CD4-positive, alpha-beta T cell treated with Interleukin-2 at 100 ng/mL for 4 hours (primary cell): ENCODE results near the gene KIAA0930.

Experiments used
- DNase-seq: peaks from one replicate; pipeline ENCODE4 v3.0.0-alpha.2; 2020; ENCODE audit warnings: low spot score

The KIAA0930 gene

DNA sequence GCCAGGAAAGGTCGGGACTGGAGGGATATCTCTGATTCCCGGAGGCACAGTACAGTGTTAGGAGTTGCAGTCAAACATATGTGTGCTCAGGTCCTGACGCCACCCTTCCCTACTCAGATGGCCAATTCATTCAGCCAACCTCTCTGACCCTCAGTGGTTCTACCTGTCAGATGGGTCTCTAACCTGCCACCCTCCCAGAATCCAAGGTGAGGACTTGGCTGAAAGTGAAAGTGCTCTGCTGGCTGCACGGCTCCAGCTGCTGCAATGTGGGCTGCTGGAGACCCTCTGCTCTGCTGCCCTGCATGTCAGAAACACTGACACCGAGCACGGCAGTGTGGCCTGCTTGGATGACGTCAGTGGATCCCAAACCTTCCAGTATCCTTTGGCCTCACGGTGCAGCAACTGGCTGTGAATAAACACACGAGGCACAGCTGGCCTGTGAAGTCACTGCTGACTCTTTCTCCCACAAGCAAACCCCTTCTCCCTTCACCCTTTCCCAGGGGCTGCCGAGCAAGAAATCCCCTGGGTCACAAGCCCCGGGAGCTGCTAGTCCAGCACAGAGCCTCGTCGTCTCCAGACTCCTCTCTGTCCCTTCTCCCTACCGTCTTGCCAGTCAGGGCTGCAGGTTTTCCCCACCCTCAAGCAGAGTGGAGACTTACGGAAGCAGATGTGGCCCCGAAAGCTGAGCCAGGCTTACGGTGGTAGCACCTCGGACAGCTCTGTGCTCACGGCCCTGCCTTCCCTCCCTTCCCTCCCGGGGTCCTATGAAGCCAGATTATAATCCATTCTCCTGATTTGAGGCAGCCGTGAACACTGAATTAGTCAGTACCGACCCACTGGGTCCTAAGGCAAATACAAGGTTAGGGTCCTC is 24.3 kb downstream of the KIAA0930 start:
- DNase-seq, result no peak

DNA sequence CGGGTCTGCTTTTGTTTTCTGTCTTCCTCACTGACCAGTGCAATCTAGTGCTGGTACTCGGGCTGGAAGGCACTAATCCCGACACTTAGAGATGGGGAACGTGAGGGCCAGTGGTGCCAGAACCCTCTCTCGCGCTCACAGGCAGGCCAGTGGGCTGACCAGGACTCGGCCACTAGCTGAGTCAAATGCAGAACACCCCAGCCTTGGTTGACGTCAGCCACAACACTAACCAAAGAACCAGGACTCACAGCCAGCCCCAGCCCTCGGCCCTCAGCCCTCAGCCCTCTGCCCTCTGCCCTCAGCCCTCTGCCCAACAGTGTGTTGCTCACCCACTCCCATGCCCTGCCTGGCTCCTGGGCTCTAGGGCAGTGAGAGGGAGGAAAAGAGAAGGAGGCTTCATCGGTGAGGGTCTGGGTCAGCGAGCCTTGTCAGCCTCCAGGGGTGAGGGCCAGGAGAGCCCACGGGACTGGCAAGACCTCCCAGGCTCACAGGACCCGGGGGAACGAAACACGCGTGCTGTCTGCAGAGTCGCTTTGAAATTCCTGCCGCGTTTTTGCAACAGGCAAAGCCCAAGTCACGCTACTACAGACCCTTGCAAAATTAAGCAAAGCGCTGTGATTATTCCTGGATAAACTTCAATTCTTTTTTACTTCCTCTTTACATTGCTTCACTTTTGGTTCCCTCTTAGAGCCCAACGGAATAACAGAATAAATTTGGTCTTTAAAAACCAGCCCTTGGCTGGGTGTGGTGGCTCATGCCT is 27.5 kb downstream of the KIAA0930 start:
- no peak for DNase-seq

DNA sequence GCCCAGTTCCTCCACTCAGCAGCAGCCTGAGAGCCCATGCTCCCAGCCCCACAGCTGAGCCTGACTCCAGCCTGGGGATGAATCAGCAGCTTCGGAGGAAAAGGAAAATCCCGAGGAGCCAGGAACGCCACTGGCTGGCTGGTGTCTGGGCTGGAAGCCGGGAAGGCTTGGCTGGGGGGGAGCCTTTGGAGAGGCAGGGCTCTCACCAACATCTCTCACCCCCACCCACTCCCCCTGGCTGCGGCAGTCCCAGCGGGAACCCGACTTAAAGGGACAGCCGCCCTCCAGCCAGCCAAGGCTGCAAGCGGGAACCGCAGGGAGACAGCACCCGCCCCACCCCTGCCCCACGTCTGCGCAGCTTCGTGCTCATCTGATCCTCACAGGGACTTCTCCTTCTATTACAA is 28.4 kb downstream of the KIAA0930 start:
- no peak for DNase-seq

DNA sequence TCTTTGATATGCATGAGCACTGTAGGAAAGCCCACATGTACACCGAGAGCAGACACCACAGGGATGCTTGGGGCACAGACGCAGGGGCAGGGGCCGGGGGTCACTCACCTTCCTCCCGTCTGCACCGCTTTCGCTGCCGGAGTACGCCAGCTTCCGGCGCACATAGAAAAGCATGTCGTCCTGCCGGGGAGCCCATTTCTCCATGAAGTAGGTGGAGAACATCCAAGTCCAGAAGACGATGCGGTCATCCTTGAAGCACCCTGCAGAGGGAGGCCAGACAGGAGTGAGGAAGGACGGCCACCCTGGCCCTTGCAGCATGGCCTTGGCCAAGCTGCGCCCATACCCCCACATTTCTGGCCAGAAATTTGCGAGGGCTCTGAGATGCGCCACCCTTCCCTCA is 28.8 kb downstream of the KIAA0930 start:
- DNase-seq, result no peak

DNA sequence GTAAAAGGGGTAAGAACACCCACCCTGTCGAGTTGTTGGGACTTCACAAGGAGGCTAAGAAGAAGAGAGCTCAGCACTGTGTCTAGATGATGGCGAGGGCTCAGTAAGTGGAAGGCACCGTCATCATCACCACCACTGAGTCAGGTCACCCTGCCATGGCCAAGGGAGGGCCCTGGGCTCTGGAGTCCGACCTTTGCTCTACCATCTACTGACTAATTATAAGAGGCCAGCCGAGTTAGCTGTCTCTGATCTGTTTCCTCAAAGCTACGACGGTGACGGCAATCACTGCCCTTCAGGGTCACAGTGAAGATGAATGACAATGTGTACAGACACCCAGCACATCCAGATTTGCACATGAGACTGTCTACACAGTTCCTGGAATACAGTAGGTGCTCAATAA is 29.3 kb downstream of the KIAA0930 start:
- DNase-seq, result no peak

DNA sequence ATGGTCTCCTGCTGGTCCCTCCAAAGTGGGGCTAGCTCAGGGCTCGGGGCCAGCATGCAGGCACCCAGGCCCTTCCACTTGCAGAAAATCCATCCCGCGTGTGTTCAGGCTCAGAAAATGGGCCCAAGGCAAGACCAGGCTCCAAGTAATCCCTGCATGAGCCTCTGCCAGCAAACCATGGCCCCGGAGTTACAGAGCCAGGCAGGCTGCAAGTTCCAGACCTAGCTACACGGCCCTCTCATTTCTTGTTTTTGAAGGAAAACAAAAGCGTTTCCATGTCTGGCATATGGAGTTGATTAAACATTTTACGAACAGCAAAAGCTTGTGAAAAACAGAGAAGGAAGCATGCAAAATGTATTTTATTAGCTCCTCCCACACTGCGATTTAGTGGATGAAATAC is 29.7 kb downstream of the KIAA0930 start:
- DNase-seq, result no peak

DNA sequence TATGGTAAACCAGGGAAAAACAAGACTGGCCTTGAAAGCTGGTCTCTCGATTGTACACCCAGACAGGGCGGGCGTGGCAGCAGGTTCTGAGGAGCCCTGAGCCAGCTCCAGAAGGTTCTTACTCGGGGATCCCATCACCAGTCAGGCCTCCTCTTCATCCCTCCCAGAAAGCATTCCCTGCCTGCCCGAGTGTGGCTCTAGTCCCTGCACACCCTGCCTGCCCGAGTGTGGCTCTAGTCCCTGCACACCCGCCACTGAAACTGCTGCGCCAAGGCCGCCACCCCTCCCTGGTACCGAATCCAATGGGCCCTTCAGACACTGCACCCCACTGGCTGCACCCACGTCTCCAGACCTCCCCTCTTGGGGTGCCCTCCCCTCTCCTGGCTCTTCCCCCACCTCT is 30.1 kb downstream of the KIAA0930 start:
- no peak for DNase-seq

DNA sequence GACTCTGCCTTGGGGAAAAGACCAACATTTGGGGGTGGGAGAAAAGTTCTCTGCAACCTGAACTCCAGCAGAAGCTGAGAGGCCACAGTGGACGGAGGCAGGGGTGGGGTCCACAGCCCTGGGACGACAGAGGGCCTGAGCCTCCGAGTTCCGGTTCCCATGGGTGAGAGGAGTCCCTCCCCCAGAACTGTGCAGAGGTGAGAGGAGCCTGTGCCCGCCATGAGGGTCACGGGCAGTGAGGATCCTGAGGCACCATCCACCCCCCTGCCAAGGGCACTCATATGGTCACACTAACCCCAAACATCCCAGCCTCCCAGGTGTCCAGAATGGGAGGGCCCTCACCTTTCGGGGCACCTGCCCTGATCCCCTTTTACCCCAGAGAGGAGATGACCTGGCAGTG is 30.5 kb downstream of the KIAA0930 start:
- no peak for DNase-seq

DNA sequence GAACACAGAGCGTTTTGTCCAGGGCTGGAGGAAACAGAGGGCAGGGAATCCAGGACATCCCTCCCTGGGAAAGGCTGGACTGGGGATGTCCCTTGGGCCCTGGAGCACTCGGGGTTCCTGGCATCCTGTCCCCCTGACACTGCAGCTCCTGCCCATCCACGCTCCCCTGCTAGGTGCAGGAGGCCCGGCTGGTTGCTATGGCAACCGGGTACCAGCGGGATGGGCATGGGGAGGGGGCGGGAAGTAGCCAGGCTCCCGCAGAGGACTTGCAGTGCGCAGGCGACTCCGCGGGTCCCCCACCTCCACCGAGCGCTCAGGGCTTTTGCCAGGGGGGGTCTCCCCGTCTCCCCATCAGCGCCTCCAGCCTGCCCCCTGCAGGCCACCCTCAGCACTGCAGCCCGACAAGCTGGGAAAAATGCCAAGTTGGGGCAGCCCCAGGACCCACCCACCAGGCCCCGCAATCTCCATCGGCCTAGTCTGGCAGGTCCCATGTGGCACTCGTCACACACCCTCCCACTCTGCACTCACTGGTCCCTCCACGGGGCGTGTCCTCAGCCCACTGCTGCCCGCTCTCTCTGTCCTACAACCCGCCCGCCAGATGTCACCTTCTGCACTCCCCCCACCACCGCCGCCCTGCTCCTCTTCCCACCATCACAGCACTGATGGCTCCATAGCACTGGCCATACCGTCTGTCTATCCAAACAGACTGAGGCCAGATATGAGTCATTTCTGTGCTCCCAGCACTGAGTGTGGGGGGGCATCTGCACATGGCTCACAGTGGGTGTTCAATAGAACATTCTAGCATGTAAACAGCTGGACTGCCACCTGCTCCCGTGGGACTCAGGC is 31.5 kb downstream of the KIAA0930 start:
- DNase-seq, result peak; percentile 13

DNA sequence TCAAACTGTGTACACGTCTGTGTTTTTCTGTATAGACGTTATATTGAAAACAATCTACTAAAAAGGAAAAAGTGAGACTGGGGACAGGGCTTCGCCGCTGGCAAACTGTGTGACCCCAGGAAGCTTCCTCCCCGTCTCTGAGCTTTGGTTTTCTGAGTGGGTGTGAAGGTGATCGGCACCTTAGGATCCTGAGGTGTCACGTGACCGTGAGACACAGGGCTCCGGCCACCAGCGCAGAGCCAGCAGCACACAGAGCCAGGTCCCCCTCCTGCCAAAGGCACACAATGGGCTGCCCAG is 32.0 kb downstream of the KIAA0930 start:
- DNase-seq, result no peak

DNA sequence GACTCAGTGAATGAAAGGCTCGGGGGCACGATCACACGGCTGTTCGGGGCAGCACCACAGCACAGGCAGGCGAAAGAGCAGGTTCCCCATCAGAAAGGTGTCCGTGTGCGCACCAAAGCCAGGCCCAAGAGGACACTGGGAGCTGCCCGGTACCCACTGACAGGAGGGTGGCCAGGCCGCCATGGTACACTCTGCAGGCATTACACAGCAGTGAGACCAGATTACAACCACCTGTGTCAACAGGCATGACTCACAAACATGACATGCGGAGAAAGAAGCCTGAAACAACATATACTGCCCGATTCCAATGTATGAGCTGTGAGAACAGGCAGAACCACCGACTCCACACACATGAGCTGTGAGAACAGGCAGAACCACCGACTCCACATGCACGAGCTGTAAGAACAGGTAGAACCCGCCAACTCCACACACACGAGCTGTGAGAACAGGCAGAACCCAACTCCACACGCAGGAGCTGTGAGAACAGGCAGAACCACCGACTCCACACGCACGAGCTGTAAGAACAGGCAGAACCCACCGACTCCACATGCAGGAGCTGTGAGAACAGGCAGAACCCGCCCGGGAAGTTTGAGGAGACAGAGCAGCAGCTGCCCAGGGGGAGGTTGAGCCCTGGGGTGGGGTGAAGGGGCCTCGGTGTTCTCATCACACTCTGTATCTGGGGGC is 32.6 kb downstream of the KIAA0930 start:
- DNase-seq, result no peak

DNA sequence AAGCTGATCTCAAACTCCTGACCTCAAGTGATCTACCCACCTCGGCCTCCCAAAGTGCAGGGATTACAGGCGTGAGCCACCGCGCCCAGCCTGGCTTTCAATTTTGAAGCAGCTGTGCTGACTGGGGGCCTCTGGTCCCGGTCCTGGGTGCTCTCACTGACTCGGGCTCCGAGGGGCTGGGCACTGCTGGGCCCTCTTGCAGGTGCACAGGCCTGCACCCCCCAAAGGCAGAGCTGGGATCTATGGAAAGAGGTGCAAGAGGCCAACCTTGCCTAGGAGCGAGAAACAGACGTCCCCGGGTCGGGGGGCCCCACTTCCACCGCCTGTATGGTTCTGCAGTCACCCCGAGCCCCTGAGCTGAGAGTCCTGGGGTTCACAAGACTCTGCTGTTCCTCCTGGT is 33.2 kb downstream of the KIAA0930 start:
- DNase-seq, result no peak

DNA sequence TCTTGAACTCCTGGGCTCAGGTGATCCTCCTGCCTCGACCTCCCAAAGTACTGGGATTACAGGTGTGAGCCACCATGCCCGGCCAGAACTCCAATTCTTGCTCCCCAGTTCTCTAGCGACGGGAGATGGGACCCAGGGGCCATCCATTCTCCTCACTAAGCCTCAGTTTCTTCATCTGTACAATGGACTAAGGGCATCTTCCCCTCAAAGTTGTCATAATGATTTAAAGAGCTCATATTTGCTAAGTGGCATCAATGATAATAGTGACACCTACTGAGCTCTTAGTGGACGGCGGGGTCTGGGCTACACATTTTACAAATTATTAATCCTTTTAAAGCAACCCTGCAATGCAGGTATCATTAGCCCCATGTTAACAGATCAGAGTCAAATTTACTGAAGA is 34.5 kb downstream of the KIAA0930 start:
- DNase-seq, result no peak

DNA sequence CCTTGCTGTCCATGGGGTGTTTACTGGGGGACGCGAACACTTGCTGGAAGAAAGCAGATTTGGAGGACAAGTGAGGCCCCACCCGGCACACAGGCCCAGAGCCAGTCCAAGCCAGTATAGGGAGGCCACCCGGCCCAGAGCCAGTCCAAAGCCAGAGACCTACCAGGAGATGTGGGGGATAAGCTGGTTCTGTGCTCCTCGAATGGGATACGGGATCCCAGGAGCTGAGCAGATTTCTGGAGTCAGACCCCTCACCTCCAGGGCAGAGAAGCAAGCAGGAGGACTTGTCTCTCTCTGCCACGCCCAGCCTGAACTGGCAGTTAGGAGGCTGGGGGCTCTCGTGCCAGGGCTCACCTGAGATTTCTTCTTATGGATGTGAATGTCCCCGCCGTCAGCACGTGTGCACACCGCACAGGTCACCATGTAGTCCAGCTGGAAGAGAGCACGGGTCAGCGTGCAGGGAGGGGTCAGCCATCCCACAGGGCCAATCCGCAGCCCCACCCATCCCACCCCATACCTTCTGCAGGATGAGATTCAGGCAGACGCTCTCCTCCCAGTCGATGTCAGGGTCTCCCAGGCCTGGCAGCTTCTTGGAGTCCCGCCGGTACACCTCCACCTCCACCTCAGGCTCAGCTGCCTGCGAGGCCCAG is 35.3 kb downstream of the KIAA0930 start:
- no peak for DNase-seq

DNA sequence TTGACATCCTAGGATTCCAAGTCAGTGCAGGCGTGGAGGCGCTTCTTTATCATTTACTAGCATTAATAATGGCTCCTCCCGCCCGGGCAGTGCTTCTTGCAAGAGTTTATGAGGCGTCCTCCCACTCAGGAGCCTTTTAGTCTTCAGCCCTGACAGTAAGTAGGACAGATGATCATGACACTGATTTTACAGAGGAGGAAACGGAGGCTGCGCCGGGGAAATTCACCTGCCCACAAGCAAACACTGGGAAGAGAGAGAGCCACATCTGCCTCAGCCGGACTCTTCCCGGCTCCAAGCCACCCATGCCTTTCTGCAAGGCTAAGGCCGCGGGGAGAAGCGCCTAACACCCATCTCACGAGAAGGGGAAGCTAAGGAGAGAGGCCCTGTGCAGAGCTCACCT is 35.9 kb downstream of the KIAA0930 start:
- DNase-seq, result no peak

DNA sequence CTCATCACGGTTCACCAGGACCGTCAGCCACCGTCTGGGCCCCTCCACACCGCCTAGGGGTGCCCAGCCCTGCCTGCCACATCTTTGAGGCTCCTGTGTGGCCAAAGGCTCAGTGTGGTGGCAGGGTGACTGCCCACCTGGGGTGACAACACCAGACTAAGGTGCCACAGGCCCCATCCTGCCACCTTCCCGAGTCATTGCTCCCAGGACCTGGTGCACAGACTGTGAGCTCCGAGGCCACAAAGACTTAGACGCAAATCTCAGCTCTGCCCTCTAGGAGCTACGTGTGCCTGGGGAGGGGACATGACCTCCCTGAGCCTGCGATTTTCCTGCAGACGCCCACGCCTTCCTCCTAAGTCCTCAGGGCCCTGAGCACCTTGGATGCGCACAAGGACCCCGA is 36.5 kb downstream of the KIAA0930 start:
- no peak for DNase-seq

DNA sequence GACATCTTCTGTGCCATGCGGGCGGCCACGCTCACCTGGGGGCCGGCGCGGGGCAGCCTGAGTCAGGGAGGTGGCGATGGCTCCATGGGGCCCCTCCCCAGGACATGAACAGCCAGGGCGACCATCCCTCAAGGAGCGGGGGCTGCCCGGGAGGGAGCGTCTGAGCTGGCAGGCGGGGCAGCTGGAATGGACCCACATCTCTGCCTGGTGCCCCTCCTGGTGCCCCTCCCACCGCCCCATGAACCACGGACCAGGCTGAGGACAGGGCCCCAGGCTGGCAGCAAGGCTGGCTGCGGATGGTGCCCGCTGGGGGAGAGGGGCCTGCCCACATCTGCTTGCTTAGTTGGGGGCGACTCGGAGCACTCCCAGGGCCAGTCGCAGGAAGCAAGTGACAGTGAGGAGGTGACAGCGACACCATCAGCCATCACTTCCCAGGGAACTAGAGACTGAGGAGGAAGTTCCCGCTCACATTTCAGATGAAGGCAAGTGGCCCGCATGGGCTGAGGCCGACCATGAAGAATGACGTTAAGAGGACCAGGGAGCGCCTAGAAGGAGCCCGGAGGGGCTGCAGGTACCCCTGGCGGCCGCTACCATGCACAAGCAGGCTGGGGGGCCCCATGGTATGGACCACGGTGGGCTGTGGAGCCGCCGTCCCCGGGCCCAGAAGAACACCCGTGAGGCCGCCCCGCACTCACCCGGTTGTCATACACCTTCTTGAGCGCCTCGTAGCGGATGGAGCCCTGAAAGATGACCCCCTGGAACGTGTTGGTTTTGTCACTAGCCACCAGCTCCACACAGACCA is 37.3 kb downstream of the KIAA0930 start:
- DNase-seq, result no peak

DNA sequence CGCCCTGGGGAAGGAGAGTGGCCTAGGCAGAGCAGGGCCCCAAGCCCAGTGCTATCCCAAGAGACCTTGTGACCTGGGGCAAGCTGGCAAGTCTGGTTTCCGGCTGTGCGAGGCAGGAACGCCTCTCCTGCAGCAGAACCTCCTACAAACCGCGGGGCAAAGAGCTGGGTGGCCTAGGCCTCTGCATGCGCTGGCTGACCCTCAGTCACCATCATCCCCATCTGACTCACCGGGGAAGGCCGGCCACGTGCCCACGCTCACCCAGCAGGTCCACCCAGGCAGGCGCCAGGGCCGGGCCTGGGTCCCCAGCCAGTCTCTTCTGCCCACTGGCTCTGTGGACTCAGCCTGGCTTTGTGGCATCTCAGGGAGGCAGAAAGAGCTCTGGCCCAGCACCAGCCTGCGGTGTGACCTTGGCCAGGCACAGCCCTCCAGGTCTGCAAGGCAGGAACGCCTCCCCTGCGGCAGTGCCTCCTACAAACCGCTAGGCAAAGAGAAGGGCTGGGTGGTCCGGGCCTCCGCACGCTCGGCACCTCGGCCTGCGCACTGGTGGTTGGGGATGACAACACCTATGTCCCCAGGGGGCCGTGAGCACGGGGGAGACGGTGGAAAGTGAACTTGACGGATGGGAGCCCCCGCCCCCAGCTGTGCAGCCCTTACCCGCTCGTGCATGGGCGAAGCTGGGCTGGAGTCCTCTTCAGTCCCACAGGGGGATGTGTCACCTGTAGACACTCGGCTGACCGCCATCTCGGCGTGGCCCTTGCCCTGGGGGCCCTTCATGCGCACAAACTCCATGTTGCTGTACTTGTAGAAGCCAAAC is 38.2 kb downstream of the KIAA0930 start:
- no peak for DNase-seq

DNA sequence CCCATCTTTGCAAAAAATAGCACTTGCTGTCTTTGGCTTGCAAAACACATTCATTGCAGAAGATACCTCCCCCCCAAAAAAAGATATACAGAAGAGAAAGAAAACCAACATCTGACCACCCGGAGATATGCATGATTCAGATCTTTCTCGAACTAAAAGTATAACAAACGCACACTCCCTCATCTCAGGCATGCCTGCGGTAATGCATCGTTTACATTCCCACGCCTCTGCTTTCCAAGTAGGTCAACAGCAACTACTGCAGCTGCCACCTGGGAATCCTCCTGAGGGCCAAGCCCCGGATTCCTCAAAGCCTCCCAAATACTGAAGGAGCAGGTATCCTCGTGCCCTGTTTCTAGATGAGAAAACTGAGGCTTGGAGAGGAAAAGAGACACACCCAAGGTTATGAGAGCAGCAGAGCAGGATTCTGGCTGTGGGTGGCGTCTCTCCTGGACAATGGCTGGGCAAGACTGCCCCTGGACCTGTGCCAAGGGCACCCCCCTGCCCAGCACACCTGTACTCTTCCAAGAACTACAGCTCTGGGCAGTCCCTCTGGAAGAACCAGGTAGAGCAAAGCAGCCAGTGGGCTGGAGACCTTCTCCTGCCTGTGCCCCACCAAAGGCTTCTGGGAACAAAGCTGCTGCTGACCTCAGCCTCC is 38.9 kb downstream of the KIAA0930 start:
- no peak for DNase-seq
